AG09309 (cell line): ENCODE data around the gene CDC20.

Experiments used
- DNase-seq: peaks from one replicate; pipeline ENCODE4 v3.0.0-alpha.2; 2010; ENCODE audit warnings: low read depth
- H3K4me3 ChIP-seq: 2 replicates; pipeline ENCODE4 v1.5.1; 2011; ENCODE audit warnings: mild to moderate bottlenecking, low read depth, low read length, moderate library complexity; ENCODE audit not compliant: control insufficient read depth
- TF ChIP-seq, protein P1 (sequence below): IDR thresholded peaks from 2 replicates; pipeline ENCODE4 v1.5.1; 2011; ENCODE audit warnings: mild to moderate bottlenecking, low read depth, low read length, inconsistent platforms; ENCODE audit not compliant: insufficient read depth, control insufficient read depth; ENCODE audit errors: missing control alignments

CDC20 gene

DNA sequence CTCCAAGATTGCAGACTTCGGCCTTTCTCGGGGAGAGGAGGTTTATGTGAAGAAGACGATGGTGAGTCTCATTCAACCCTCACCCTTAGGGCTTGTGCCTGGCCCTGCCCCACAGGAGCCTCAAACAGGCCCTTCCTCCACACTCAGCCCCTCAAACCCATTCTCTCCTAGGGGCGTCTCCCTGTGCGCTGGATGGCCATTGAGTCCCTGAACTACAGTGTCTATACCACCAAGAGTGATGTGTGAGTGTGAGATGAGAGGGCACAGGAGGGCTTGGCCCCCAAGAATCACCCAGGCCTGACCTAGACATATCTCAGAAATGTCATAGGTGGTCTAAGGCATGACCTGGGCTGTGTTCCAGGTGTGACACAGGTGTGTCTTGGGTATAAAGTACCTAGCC, 39.5 kb upstream of the CDC20 start:
- DNase-seq: no peak
- no peak overlapping the region for H3K4me3 ChIP-seq
- TF ChIP-seq, protein P1, sequence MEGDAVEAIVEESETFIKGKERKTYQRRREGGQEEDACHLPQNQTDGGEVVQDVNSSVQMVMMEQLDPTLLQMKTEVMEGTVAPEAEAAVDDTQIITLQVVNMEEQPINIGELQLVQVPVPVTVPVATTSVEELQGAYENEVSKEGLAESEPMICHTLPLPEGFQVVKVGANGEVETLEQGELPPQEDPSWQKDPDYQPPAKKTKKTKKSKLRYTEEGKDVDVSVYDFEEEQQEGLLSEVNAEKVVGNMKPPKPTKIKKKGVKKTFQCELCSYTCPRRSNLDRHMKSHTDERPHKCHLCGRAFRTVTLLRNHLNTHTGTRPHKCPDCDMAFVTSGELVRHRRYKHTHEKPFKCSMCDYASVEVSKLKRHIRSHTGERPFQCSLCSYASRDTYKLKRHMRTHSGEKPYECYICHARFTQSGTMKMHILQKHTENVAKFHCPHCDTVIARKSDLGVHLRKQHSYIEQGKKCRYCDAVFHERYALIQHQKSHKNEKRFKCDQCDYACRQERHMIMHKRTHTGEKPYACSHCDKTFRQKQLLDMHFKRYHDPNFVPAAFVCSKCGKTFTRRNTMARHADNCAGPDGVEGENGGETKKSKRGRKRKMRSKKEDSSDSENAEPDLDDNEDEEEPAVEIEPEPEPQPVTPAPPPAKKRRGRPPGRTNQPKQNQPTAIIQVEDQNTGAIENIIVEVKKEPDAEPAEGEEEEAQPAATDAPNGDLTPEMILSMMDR: no peak

DNA sequence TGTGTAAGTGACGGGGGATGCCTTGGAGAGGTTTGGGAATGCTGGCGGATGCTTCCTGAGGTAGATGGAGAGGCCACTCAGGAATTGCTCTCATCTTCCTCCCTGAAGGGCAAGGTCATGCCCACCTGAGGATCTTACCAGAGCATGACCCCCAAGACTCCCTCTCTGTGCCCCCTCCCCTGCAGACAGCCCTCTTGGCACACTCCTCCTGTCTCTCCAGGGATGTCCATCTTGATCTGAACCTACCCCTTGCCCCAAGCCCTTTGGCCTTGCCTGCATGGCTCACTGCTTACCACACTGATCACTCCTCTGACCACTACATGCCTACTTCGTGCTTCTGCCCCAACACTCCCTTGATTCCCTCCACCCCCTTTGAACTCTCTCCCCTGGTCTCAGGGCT, 39.0 kb upstream of the CDC20 start:
- TF ChIP-seq, protein P1: no peak
- no peak for DNase-seq
- no peak overlapping the region for H3K4me3 ChIP-seq

DNA sequence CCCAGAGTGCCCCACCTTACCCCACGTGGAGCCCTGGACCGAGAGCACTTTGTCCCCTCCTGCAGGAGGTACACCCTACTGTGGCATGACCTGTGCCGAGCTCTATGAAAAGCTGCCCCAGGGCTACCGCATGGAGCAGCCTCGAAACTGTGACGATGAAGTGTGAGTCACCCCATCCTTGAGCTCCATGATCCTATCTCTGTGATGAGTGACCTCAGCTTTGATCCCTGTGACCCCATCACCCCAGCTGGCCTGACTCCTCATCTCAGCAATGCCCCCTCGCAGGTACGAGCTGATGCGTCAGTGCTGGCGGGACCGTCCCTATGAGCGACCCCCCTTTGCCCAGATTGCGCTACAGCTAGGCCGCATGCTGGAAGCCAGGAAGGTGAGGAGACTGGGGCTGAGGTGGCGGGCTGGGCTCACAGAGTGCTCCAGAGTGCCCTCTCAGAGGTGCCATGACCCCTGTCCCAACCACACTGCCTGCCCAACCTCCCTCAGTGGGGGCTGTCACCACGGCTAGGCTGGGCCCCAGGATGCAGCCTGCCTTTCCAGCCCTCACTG, 37.4 kb upstream of the CDC20 start:
- DNase-seq: no peak
- TF ChIP-seq, protein P1: no peak
- no peak overlapping the region for H3K4me3 ChIP-seq

DNA sequence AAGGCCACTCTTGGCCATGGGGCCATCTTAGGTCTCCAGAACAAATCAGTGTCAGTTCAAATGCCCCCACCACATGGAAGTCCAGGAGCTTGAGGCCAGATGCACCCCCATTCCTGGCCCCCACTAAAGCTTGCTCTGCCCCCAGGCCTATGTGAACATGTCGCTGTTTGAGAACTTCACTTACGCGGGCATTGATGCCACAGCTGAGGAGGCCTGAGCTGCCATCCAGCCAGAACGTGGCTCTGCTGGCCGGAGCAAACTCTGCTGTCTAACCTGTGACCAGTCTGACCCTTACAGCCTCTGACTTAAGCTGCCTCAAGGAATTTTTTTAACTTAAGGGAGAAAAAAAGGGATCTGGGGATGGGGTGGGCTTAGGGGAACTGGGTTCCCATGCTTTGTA, 36.3 kb upstream of the CDC20 start:
- no peak overlapping the region for H3K4me3 ChIP-seq
- DNase-seq: no peak
- TF ChIP-seq, protein P1: no peak

DNA sequence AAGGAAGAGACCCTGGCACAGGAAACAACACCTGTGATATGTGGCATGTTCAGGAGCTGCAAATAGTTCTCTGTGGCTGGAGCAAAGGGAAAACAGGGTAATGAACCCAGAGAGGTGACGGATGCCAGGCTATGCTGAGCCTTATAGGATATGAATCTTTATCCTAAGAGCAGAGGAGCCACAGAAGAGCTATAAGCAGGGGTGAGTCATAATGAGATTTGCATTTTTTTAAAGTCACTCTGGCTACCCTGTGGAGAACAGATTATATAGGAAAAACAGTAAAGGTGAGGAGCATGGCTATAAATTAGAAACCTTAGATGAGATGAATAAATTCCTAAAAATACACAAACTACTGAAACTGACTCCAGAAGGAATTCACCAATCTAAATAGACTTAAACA, 34.0 kb upstream of the CDC20 start:
- H3K4me3 ChIP-seq: no peak overlapping the region
- no peak for DNase-seq
- TF ChIP-seq, protein P1: no peak

DNA sequence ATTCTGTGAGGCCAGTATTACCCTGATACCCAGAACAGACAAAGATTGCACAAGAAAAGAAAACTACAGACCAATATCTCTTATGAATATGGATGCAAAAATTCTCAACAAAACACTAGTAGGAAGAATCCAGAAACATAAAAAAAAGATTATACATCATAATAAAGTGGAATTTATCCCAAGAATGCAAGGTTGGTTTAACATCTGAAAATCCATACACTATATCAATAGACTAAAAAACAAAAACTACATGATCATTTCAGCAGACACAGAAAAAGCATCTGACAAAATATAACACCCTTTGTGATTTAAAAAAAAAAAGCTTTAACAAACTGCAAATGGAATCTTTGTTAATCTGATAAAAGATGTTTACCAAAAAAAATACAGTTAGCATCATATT, 33.4 kb upstream of the CDC20 start:
- DNase-seq: no peak

More for the DNA sequence above, 33.4 kb upstream of the CDC20 start:
- H3K4me3 ChIP-seq: no peak overlapping the region
- TF ChIP-seq, protein P1: no peak
